ENCODE results near the gene RAG1.
"Not testable (repeated sequence)": the region's sequence is repeated elsewhere in the genome, so short reads cannot be mapped to it uniquely, and the experiment has no call there.

The RAG1 gene

DNA sequence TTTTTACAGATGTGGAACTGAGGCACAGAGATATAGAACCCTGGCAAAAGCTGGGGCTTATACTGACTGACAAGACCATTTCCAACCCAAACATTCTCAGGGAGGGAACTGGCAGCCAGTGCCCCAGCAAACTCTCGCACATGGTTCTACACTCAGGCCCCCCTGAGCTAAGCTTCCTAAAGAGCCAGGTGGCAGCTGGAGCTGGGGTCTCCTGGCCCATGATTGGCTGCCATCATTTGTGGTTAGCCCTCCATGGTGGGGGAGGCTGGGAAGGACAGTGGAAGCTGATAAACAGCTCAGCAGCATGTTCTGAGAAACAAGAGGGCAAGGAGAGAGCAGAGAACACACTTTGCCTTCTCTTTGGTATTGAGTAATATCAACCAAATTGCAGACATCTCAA is at the start of gene RAG1:
TSS of gene RAG1 (plus strand) at position 314 of the 400 bp plus-strand sequence. CDS start 5,298 bp downstream, outside the sequence.
- DNase-seq (ENCODE audit: low read depth in 2 of 2): no peak

DNA sequence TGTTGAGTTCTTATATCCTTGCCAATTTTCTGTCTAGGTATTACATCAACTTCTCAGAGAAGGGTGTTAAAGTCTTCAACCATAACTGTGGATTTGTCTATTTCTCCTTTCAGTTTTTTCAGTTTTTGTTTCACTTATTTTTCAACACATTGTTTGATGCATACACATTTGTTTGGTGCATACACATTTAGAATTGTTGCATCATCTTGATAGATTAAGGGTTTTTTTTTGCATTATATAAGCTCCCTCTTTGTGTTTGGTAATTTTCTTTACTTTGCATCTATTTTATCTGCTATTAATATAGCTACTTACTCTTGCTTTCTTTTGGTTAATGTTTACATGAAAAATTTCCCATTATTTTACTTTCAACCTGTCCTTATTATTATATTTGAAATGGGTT is 37.0 kb upstream of the RAG1 start:
- DNase-seq (ENCODE audit: low read depth in 2 of 2): no peak

DNA sequence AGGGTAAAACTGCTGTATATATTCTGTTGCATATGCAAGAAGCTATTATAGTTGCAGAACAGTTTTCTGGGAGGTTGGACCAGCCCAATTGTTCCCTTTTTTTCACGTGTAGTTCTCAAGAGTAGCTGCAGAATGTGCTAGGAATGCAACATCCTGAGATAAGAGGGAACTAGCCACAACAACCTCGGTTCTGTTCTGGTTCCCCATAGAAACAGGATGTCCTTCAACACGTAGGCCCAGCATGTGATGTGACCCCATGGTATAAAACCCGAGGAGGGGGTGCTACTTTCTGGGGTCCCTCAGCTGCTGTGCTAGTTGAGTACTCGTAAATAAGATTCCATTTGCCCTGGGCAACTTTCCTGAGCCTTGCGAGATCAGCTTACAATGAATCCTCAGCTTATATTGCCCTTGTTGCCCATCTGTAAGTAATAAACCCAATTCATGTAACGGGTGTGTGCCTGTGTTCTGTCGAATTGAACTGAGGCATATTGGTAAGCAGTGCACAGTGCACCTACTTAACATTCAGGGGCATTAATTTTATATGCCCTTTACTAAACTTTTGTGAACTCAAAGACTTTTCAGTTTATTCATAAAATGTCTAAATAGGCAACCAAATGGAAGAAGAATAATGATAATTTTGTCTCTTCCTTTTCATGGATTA is 34.7 kb upstream of the RAG1 start:
- DNase-seq (ENCODE audit: low read depth in 2 of 2): no peak

DNA sequence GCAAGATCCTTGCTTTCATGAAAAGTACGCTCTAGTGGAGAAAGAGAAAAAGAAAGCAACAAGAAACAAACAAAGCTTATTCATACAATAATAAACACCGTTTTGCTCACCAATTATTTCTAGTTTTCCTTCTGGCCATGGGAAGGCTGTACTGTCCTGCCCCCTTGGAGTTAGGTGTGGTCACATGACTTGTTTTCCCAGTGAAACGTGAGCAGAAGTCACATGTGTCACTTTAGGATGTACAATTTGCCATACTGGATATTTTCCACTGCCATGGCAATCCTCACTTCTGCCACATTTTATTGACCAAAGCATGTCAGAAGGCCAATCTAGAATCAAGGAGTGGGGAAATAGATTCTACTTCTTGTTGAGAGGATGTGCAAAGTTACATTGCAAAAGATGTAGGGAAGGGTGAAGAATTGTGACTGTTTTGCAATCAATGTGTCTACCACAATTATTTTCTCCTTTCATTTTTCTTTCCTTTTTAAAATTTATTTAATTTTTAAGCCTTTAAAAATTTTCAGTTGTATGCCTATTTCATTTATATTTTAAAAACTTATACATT is 33.4 kb upstream of the RAG1 start:
- no peak for DNase-seq (ENCODE audit: low read depth in 2 of 2)

DNA sequence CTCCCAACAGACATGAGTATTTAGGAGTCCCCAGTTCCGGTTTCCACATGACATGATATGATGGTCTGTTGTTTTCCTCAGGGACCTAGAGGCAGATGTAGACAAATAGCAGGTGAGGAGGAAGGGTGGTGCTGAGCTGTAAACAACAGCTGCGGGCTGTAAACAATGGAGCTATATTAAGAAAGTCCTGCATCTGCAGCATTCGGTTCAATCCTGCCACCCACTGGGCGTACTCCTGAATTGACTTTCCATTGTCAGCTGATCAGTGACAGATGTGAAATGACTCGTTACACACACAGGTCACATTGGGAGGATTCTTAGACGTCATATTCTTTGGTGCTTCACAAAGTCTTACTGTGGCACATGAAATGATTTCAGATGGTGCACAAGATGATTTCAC is 26.8 kb upstream of the RAG1 start:
- DNase-seq (ENCODE audit: low read depth in 2 of 2): no peak

DNA sequence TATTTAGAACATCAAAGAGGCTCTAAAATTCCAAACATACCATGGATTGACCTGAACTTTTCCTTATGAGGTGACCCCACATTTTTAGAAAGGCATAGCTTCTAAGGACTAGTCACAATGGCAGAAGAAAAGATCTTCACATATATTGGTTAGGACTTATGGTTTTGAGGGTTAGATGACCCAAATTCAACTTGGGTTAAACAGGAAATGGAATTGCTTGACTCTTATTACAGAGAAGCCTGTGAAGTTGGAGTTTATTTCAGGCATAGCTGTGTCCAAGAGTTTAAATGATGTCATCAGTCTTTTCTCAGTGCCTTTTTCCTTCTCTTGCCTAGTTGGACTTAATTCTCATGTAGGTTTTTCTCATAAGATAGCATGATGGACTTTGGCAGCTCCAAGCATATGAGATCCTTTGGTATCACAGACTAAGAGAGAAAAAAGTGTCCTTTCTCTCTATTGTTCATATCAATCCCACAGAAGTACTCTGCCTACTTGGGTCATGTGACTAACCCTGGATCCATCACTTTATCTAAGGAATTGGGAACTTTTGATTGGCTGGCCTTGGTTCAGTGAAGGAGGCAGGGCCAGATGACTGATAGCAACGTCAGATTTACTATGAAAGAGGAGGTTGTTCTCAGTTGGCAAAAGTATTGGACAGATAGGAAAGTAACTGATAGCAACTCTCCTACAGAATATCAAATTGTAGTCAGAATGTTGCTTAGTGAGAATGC is 17.3 kb upstream of the RAG1 start:
- DNase-seq (ENCODE audit: low read depth in 2 of 2): no peak

DNA sequence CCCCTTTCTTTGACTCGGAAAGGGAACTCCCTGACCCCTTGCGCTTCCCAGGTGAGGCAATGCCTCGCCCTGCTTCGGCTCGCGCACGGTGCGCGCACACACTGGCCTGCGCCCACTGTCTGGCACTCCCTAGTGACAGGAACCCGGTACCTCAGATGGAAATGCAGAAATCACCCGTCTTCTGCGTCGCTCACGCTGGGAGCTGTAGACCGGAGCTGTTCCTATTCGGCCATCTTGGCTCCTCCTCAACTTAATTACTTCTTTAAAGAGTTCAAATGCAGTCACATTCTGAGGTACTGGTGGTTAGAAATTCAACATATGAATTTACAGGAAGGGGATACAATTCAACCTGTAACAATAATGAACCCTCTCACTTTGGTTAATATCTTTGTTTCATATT is 10.4 kb upstream of the RAG1 start:
- DNase-seq (ENCODE audit: low read depth in 2 of 2): not testable (repeated sequence)

DNA sequence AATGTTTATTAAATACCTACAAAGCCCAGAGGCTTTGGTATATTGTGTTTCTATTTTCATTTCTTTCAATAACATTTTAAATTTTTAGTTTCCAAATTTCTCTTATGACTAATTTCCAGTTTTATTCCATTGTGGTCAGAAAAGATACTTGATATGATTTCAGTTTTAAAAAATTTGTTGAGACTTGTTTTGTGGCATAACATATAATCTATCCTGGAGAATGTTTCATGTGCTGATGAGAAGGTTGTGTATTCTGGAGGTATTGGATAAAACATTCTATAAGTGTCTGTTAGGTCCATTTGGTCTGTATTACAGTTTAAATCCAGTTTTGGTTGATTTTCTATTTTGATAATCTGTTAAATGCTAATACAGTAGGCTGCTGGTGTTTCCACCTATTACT is 9.8 kb upstream of the RAG1 start:
- DNase-seq (ENCODE audit: low read depth in 2 of 2): no peak

DNA sequence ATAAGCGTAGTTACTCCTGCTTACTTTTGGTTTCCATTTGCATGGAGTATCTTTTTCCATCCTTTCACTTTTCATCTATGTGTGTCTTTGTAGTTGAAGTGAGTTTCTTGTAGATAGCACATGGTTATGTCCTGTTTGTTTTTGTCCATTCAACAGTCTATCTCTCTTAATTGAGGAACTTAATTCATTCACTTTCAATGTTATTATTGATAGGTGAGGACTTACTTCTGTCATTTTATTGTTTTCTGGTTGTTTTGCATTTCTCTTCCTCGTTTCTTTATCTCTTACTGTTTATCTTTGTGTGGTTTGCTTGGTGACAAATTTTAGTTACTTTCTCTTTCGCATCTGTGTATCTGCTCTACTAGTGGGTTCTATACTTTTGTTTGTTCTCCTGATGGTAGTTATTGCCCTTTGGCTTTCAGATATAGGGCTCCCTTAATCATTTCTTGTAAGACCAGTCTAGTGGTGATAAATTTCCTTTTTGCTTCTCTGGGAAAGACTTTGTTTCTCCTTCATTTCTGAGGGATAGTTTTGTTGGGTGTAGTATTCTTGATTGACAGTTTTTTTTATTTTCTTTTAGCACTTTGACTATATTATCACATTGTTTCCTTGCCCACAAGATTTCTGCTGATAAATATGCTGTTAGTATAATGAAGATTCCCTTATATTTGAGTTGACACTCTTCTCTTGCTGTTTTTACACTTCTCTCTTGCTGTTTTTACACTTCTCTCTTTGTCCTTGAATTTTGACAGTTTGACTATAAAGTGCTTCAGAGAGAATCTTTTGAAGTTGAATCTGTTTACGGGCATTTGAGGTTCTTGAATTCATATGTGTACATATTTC is 9.0 kb upstream of the RAG1 start:
- no peak for DNase-seq (ENCODE audit: low read depth in 2 of 2)

DNA sequence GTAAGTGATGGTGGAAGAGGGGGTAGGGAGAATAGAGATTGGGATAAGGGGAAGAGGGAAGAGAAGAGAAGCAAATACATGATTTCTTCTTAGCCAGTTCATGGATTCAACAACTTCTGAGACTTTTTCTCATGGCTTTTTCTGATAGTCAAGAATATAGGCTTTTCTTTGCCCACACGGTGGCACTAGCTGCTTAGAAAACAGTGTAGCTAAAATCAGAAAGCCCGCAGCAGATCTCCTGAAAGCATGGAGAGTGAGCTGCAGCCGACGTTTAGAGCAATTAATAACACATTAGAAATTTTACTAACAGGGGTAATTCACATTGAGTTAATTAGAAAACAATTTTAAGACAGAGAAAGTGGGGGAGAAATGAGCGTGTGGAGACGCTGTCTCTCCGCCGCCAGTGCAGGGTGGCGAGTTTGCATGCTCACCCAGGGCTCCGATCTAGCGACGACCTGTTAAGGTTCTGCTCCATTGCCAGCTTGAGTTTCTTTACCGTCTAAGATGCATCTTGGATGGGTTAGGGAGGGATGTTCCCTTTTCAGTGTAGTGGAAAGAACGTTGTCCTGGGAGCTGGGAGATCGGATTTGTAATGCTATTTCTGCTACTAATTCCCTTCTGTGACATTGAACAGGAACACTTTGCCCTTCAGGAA is 3.3 kb upstream of the RAG1 start:
- DNase-seq (ENCODE audit: low read depth in 2 of 2): no peak

DNA sequence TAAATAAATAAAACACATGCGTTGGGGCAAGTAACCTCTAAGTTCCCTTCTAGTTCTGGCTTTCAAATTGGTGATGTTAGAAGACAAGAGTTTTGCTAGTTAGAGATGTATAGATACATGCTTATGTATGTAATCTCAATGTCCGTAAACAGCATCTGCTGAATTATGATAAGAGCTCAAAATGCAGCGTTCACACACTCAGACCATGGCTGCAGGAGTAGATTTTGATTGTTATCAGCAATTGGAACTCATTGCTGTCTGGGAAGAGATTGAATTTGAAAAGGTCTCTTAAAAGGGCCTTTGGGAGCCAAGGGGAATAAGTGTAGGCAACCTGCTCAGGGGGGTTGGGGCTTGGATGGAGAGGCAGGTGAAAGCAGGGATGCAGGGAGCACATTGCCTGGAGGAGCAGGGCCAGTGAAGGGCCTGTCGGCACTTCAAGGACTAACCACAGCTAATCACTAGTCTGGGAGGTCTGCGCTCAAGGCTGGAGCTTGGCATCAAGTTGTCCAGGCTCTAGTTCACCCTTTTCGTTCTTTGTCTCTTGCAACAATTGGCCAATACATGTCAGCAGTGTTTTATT is 2.7 kb upstream of the RAG1 start:
- DNase-seq (ENCODE audit: low read depth in 2 of 2): no peak

DNA sequence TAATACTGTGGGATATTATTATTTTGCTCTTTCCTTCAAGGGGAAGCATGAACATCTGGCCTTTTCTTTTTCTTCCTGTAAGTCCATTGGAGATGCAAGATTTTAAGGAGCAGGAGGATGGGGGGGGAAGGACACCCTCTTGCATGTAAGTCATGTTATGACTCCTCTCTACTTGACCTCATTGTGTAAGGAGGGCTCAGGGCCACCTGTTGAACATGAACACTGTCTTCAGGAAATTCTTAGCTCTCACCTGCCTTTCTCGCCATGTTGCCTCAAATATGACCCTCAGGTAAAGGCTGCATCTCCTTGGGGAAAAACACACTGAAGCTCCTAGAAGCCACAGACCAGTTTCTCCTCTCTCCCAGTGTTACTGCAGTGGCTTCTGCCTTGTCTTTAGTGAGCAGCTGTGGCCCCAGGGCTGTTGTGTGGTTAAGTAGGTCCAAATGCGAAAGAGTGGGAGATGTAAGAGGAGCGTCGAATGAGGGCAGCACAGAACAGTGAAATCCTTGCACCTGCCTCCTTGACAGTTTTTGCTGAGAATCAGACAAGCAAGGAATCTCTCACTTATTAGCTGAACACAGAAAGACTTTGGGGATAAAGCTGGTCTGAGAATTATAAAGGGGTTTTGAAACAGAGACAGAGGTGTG is 1.3 kb upstream of the RAG1 start:
- no peak for DNase-seq (ENCODE audit: low read depth in 2 of 2)

DNA sequence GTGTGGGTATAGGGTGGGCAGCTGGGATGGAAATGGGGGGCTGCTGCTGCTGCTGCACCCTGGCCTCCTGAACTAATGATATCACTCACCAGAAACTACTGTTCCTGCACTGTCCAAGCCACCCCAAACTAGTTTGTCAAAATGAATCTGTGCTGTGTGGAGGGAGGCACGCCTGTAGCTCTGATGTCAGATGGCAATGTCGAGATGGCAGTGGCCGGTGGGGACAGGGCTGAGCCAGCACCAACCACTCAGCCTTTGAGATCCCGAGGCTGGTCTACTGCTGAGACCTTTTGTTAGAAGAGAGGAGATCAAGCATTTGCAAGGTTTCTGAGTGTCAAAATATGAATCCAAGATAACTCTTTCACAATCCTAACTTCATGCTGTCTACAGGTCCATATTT is 1.3 kb downstream of the RAG1 start:
- no peak for DNase-seq (ENCODE audit: low read depth in 2 of 2)

DNA sequence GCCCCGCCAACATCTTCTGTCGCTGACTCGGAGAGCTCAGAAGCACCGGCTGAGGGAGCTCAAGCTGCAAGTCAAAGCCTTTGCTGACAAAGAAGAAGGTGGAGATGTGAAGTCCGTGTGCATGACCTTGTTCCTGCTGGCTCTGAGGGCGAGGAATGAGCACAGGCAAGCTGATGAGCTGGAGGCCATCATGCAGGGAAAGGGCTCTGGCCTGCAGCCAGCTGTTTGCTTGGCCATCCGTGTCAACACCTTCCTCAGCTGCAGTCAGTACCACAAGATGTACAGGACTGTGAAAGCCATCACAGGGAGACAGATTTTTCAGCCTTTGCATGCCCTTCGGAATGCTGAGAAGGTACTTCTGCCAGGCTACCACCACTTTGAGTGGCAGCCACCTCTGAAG is 6.7 kb downstream of the RAG1 start:
- DNase-seq (ENCODE audit: low read depth in 2 of 2): no peak

DNA sequence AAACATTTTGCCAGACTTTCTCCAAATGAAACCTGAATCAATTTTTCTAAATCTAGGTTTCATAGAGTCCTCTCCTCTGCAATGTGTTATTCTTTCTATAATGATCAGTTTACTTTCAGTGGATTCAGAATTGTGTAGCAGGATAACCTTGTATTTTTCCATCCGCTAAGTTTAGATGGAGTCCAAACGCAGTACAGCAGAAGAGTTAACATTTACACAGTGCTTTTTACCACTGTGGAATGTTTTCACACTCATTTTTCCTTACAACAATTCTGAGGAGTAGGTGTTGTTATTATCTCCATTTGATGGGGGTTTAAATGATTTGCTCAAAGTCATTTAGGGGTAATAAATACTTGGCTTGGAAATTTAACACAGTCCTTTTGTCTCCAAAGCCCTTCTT is 9.6 kb downstream of the RAG1 start:
- no peak for DNase-seq (ENCODE audit: low read depth in 2 of 2)

DNA sequence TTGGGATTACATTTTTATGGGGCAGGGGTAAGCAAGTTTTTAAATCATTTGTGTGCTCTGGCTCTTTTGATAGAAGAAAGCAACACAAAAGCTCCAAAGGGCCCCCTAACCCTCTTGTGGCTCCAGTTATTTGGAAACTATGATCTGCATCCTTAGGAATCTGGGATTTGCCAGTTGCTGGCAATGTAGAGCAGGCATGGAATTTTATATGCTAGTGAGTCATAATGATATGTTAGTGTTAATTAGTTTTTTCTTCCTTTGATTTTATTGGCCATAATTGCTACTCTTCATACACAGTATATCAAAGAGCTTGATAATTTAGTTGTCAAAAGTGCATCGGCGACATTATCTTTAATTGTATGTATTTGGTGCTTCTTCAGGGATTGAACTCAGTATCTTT is 10.1 kb downstream of the RAG1 start:
- DNase-seq (ENCODE audit: low read depth in 2 of 2): no peak

DNA sequence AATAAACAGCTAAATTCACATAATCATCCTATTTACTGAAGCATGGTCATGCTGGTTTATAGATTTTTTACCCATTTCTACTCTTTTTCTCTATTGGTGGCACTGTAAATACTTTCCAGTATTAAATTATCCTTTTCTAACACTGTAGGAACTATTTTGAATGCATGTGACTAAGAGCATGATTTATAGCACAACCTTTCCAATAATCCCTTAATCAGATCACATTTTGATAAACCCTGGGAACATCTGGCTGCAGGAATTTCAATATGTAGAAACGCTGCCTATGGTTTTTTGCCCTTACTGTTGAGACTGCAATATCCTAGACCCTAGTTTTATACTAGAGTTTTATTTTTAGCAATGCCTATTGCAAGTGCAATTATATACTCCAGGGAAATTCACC is 10.7 kb downstream of the RAG1 start:
- DNase-seq (ENCODE audit: low read depth in 2 of 2): no peak

DNA sequence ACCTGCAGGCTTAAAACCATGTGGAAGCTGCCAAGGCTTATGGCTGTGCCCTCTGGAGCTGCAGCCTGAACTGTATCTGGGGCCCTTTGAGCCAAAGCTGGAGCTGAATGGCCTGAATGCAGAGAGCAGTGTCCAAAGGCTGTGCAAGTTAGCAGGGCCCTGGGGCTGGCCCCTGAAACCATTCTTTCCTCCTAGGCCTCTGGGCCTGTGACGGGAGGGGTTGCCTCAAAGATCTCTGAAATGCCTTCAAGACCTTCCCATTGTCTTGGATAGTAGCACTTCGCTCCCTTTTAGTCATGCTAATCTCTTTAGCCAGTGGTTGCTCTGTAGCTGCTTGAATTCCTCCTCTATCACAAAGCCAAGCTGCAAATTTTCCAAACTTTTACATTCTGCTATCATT is 13.7 kb downstream of the RAG1 start:
- no peak for DNase-seq (ENCODE audit: low read depth in 2 of 2)

DNA sequence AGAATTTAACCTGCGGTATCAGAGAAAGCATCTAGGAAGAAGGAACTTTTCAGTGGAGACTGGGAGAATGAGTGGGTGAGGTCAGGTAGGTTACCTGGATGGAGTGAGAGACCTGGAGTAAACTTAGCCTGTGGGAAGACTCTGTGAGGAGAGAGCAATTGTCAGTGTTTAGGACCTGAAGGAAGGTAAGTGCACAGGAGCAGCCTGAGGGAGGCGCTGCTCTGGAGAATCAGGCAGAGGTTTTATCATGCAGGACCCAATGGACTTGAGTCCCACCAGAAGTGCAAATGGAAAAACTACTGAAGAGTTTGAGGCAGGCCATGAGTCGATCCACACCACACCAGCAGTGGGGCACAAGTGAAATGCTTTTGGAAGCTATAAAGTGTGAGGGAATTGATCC is 15.9 kb downstream of the RAG1 start:
- DNase-seq (ENCODE audit: low read depth in 2 of 2): no peak

DNA sequence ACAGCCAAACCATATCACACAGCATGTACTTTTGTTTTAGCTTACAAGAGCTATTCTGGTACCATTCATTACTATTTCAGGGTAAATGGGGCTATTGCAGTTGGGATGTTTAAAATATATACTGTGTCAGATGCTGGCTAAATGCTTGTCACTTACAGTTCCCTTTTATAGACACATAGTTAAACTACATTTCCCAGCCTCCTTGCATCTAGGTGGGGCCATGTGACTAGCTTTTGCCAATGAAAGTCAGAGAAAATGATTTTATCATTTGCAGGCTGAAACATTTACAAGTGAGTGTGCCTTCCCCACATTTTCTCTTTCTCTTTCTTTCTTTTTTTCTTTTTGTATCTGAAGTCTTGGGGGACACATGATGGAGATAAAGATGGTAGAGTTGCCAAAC is 18.7 kb downstream of the RAG1 start:
- DNase-seq (ENCODE audit: low read depth in 2 of 2): no peak

DNA sequence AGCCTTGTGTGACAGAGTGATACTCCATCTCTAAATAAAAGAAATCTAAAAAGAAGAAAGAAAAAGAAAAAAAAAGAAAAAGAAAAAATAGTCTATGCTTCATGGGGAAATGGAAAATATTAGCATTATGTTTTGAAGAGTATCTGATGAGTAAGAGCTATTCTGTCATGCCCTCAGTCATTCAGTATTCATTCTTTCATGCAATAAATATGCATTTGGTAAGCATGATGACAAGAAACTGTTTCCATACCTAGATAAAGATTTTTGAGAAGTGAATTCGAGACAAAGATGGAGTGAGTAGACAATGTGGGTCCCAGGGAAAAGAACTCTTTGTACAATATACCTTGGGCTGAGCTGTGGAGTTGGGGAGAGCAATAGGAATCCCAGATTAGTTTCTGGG is 20.3 kb downstream of the RAG1 start:
- DNase-seq (ENCODE audit: low read depth in 2 of 2): no peak

Measured in stimulated activated CD8-positive, alpha-beta memory T cell treated with anti-CD3 and anti-CD28 coated beads, Interleukin-15, amount 100 ng/mL, for 4 hours (primary cell).